ENCODE measurements around the gene MYH6.

The MYH6 gene

GRCh38 chr14:23376482-23377197 lies 31.4 kb downstream of the MYH6 start, which contains the start of gene CMTM5:
Gene CMTM5 (plus strand): TSS chr14:23377046. CDS start chr14:23377252, 206 bp downstream.
- no peak for DNase-seq

GRCh38 chr14:23375527-23376251 lies 32.4 kb downstream of the MYH6 start:
- DNase-seq = no peak

GRCh38 chr14:23373041-23373440 lies 35.0 kb downstream of the MYH6 start:
- DNase-seq = no peak

GRCh38 chr14:23372509-23372908 lies 35.6 kb downstream of the MYH6 start, which contains the start of gene IL25:
Gene IL25 (plus strand): TSS chr14:23372809.
- no peak for DNase-seq

GRCh38 chr14:23371865-23372264 lies 36.2 kb downstream of the MYH6 start:
- DNase-seq = no peak

GRCh38 chr14:23370221-23370620 lies 37.9 kb downstream of the MYH6 start:
- DNase-seq = no peak

- no peak for DNase-seq
These were observed 41.6 kb downstream of the MYH6 start for GRCh38 chr14:23366426-23366921.

- DNase-seq = no peak
These were observed 42.2 kb downstream of the MYH6 start for GRCh38 chr14:23365732-23366425.

GRCh38 chr14:23365036-23365731 lies 42.9 kb downstream of the MYH6 start, which contains the start of gene EFS:
Gene EFS (minus strand): TSS chr14:23365172. CDS start chr14:23365025, 147 bp downstream.
- DNase-seq = no peak

GRCh38 chr14:23364164-23365035 lies 43.7 kb downstream of the MYH6 start:
- DNase-seq = no peak

- DNase-seq = no peak
These were observed 45.9 kb downstream of the MYH6 start for GRCh38 chr14:23362200-23362599.

- DNase-seq = no peak
These were observed 46.3 kb downstream of the MYH6 start for GRCh38 chr14:23361763-23362162.

GRCh38 chr14:23361320-23361719 lies 46.8 kb downstream of the MYH6 start:
- no peak for DNase-seq

GRCh38 chr14:23360496-23360895 lies 47.6 kb downstream of the MYH6 start:
- DNase-seq = no peak

- no peak for DNase-seq
These were observed 48.2 kb downstream of the MYH6 start for GRCh38 chr14:23359722-23360447.

GRCh38 chr14:23359167-23359626 lies 48.9 kb downstream of the MYH6 start:
- DNase-seq = no peak

- DNase-seq = no peak
These were observed 49.4 kb downstream of the MYH6 start for GRCh38 chr14:23358553-23359166.

- no peak for DNase-seq
These were observed 50.0 kb downstream of the MYH6 start for GRCh38 chr14:23358042-23358441.

GRCh38 chr14:23357261-23357660 lies 50.8 kb downstream of the MYH6 start:
- DNase-seq = no peak

- no peak for DNase-seq
These were observed 51.4 kb downstream of the MYH6 start for GRCh38 chr14:23356662-23357061.
